RWPE1 (cell line): ENCODE results near the gene PHC2.

Experiments used
- CTCF ChIA-PET: fragments of 350-600 bp; sonication (Branson Sonifier 250); formaldehyde crosslinking; extraction: SDS; loops from one replicate; lab custom pipeline; 2021; lab: Yijun Ruan, JAX
- POLR2A ChIA-PET: fragments of 400-600 bp; formaldehyde crosslinking; extraction: SDS; loops from one replicate; lab custom pipeline; 2020; ENCODE audit warnings: antibody characterized with exemption; ENCODE audit not compliant: low non-redundant PET; lab: Yijun Ruan, JAX
- DNase-seq: peaks from one replicate; pipeline ENCODE4 v3.0.0; 2012; ENCODE audit warnings: low spot score
- H3K27ac ChIP-seq: fragments of 450-650 bp; 2 replicates; pipeline ENCODE4 v1.5.1; 2017
- CTCF ChIP-seq: fragments of 450-650 bp; conservative IDR thresholded peaks from 2 replicates; pipeline ENCODE4 v1.5.1; 2017; ENCODE audit warnings: low read depth, mild to moderate bottlenecking

PHC2 gene

DNA sequence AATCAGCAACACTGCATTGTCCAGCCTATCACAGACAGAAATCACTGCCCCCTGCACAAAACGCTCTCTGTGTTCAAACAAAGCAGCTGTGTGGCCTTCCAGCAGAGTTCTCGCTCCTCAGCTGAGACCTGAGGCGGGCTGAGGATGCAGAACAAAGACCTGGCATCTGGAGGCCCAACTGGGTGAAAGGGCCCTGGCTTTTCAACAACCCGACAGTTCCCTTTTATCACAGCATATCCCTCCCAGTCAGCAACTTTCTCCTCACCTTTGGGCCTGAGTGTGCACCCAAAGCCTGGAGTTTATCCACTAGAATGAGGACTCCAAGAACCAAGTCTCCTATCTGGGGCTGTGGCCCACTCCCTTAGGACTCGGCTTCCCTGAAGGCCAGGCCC lies 67.4 kb downstream of the PHC2 start:
- ChIA-PET CTCF (interaction anchor here (0.6 to 1.0 kb wide), 2 partner anchors 93 to 271 kb away, joined by 3 read pairs; no protein-coding TSS in a partner anchor), POLR2A (no interaction called here)
- TF ChIP-seq CTCF: no peak
- DNase-seq: no peak
- peak overlapping the region; percentile 28 for H3K27ac ChIP-seq

- DNase-seq: no peak
- POLR2A ChIA-PET: no interaction called here
- H3K27ac ChIP-seq: no peak overlapping the region
- no peak for TF ChIP-seq CTCF
- CTCF ChIA-PET: no interaction called here
Measured at GRCh38 chr1:33363021-33363420, 67.9 kb downstream of the PHC2 start.

GRCh38 chr1:33361532-33362235 lies 69.2 kb downstream of the PHC2 start:
- POLR2A ChIA-PET: no interaction called here
- CTCF ChIA-PET: interaction anchor here (0.6 to 1.5 kb wide), 2 partner anchors 94 to 144 kb away, joined by 3 to 4 read pairs; no protein-coding TSS in a partner anchor
- TF ChIP-seq CTCF: no peak
- DNase-seq: no peak
- H3K27ac ChIP-seq: no peak overlapping the region

DNA sequence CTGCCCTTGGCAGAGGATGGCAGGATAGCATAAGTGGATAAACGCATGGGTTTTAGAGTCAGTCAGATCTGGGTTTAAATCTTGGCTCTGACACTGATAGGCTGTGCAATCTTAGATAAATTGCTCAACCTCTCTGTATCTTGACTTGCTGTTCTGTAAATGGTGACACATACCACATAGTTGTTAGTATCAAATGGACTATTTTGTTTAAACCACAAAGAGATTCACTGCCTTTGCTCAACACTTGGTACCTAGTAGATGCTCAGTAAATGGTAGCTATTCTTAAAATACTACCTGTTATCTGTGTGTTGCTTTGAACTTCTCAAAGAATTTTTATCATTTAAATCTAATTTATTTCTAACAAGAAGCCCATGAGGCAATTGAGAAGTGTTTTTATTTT lies 70.5 kb downstream of the PHC2 start:
- H3K27ac ChIP-seq: no peak overlapping the region
- no peak for TF ChIP-seq CTCF
- ChIA-PET POLR2A (no interaction called here), CTCF (interaction anchor here (0.5 to 0.9 kb wide), 2 partner anchors 110 to 150 kb away, joined by 4 read pairs; no protein-coding TSS in a partner anchor)
- no peak for DNase-seq

DNA sequence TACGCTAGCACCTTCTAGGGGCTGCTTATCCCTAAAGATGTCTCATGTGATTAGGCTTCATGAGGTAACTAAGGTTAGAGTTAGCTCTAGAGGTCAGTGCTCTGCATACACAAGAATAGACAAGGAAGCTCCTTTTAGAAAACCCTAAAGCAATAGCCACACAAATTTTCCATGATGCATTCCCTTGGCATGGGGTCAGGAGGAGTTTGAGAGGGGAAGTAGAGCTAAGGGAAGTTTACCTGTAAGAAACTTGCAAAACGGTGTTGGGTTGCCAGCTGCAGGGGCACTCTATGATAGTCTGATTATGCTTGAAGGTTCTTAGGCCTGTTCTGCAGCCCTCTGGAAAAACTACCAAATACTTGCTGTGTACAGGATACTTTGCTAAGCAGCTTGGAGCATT lies 71.0 kb downstream of the PHC2 start:
- CTCF ChIA-PET: interaction anchor here (0.5 to 0.9 kb wide), 2 partner anchors 110 to 149 kb away, joined by 4 read pairs; no protein-coding TSS in a partner anchor
- no peak for DNase-seq
- no peak overlapping the region for H3K27ac ChIP-seq
- POLR2A ChIA-PET: no interaction called here
- no peak for TF ChIP-seq CTCF

DNA sequence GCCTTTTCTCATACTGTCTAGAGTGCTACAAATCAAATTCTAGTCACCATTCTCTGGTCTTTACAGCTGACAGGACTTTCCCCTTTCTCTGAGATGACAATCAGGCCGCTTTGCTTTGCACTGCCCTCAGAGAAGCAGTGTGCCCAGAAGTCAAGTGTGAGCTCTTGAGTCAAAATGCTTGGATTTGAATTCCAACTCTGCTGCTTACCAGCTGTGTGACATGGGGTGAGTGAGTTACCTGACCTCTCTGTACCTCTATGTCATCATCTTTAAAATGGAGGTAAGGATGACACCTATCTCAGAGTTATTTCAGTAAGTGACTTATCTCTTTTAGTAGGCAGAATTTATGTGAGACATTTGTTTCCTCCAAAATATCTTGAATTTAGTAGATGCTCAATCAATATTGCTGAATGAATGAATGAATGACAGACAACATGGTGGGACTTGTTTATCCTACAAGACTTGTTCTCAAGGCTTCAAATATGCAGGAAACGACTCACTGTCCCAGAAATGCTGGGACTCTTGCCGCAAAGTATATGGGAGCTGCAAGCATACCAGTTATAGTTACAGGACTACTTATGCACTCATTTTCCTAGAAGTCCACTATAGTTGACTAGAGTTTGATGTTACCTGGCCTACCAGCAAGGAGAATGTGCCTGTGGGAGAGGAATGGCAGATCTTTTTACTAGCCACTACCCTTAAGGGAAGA lies 71.9 kb downstream of the PHC2 start:
- no peak overlapping the region for H3K27ac ChIP-seq
- POLR2A ChIA-PET: no interaction called here
- CTCF ChIA-PET: no interaction called here
- peak; percentile 13 for DNase-seq
- TF ChIP-seq CTCF: no peak
